GM18951 (cell line): ENCODE data around the gene TMEM72.

Source experiments
- POLR2A ChIP-seq: IDR thresholded peaks from 4 replicates; pipeline ENCODE4 v1.6.1; 2011; ENCODE audit warnings: mild to moderate bottlenecking; ENCODE audit not compliant: insufficient read length, insufficient read depth; ENCODE audit errors: extremely low read depth
- in situ Hi-C: fragments of 300-500 bp; cut with MboI; formaldehyde crosslinking; loops from one replicate; pipeline ENCODE4 v1.12.0; 2022; ENCODE audit warnings: low sequenced_read_pairs, mixed read lengths, inconsistent platforms; ENCODE audit not compliant: unreplicated experiment

Gene TMEM72

GRCh38 chr10:44894691-44895090 is 16.4 kb upstream of the TMEM72 start:
- in situ Hi-C loops = no loop called here

DNA sequence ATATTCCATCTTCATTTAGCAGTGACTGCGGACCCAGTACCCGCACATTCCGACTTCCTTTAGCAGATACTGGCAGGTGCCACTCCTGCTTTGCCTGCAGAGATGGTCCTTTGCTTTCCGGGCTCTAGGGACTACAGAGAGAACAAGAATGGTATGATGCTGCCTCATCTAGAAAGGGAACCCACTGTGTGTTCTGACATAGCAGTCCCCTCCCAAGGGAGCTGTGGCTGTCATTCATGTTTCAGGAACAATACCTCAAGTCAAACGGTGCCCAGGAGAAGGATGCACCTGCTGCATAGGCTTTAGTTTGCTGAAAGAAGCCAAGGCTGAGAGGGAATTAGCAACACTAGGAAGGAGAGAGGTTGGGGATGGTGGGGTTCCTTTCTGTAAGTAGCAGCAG is 15.9 kb upstream of the TMEM72 start:
- TF ChIP-seq POLR2A = no peak
- in situ Hi-C loops = no loop called here

More at GRCh38 chr10:44894691-44895090, 16.4 kb upstream of the TMEM72 start:
- no peak for TF ChIP-seq POLR2A

GRCh38 chr10:44897049-44897448 is 14.1 kb upstream of the TMEM72 start:
- in situ Hi-C loops = no loop called here
- no peak for TF ChIP-seq POLR2A

- in situ Hi-C loops = no loop called here
- TF ChIP-seq POLR2A = no peak
Measured at GRCh38 chr10:44898665-44899064, 12.5 kb upstream of the TMEM72 start.

GRCh38 chr10:44899450-44900080 is 11.6 kb upstream of the TMEM72 start:
- in situ Hi-C loops = no loop called here
- no peak for TF ChIP-seq POLR2A

GRCh38 chr10:44902941-44903545 is 8.1 kb upstream of the TMEM72 start:
- TF ChIP-seq POLR2A = no peak
- in situ Hi-C loops = no loop called here

GRCh38 chr10:44906486-44906885 is 4.7 kb upstream of the TMEM72 start:
- no peak for TF ChIP-seq POLR2A
- in situ Hi-C loops = no loop called here

- in situ Hi-C loops = no loop called here
Measured at GRCh38 chr10:44907556-44907955, 3.6 kb upstream of the TMEM72 start.

DNA sequence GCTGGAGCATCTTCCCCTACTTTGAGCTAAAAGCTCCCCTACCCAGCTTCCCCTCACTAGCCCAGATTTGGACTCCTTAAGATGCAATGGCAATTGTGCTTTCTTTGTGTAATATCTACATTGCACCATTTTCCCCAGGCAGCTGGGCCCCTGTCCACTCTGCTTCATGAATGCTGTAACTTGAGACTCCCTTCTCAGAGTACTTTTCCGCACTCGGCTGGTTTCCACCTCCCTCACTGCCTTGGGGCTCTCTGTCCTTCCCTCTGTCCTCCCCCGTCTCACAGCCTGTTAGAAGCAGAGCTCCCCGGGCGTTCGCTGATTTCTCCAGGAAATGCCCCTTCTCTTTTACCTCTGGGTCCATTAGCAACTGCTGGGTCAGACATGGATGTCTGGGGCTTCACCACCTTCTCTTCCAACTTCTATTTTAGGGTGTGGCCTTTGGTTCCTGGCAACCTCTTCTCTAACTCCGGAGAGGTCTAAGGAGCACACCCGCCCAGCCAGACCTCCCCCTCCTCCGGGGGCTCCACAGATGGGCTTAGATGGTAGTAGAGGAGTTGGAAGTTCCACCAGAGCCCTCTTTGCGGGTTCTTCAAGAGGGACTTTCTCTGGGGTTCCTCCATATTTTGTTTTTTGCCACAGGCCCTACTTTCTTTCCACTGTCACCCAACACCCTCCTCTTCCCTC is 2.9 kb upstream of the TMEM72 start:
- TF ChIP-seq POLR2A = no peak
- in situ Hi-C loops = no loop called here

More at GRCh38 chr10:44907556-44907955, 3.6 kb upstream of the TMEM72 start:
- TF ChIP-seq POLR2A = no peak

DNA sequence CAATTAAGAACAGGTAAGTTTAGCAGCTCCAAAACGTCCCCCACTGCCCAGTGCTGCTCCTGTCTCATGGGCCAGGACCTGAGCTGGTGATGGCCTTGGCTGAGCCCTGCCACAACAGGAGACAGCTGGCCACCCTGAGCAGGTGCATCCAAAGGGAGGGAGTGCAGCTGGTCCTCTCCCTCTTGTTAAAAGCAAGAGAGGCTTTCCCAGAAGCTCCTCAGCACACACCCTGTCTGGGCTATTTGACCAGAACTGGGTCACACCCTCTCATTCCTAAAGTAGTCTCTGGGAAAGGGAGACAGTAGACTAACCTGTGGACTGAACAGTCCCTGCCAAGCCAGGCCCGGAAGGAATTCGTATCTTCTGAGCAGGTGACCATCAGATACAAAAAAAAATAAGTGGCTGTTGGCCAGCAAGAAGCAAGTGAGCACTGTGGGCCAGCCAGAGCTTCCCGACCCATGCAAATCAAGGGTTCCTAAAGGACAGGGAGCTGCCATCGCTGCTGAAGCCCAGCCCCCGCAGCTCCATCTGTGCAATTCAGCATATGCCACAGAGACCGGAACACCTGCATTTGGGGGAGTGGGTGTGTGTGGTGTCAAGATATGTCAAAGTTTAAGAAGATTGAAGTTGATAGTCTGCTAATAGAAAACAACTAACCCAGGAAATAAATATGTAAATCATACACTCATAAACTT is 2.1 kb upstream of the TMEM72 start:
- no peak for TF ChIP-seq POLR2A
- in situ Hi-C loops = no loop called here

DNA sequence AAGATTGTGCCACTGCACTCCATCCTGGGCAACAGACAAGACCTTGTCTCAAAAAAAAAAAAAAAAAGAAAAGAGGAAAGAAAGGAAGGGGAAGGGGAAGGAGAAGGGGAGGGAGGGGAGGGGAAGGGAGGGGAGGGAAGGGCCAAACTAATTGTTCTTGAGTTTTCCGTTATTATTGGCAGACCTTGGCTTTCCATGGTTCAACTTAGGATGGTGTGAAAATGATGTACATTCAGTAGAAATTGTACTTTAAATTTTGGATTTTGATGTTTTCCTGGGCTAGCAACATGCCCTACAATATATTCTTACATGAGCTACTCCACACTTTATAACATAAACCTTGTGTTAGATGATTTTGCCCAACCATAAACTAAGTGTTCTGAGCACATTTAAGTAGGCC is 1.2 kb upstream of the TMEM72 start:
- no peak for TF ChIP-seq POLR2A
- in situ Hi-C loops = no loop called here

DNA sequence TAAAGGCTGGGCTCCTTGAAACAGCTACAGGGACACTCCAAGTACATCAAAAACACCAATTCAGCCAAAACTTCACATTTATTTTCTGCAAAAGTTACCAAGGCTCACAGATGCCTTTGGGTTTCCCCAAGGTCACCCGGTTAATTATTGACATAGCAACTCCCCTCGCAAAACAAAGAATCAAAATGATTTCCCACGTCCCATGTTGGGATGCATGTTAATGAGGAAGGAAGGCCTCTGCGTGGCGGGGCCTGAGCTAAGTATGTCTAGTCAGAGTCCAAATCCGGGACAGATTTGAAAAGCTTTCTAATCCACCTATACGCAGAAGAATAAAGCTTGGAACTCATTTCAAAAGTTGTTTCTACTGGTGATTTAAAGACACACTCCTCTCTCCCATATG is 535 bp upstream of the TMEM72 start:
- in situ Hi-C loops = no loop called here
- no peak for TF ChIP-seq POLR2A

DNA sequence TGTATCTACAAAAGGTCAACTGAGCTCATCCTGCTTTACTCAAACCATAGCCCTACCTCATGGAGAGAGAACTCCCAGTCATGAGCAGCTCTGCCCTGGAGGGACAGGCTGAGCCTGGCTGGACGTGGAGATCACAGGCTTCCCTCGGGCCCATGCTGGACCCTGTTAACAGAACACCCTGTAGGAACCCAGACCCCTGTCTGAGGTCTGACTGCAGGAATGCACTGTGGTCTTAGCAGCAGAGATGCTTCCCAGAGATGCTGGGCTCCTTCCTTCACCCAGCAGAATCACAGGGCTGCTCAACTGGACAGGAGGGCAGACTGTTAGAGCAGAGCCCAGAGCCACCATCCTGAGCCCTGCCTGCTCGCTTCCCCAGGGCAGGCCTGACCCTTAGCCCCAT is 814 bp downstream of the TMEM72 start:
- no peak for TF ChIP-seq POLR2A
- in situ Hi-C loops = no loop called here
